B cell (primary cell): ENCODE measurements around the gene TRNAU1AP. TPM values are rescaled to one million over a fixed set of nuclear protein-coding genes. Genes with fewer than 3 reads are reported as not detected.
A peak's percentile ranks its signal among the peaks of the same experiment; 100 is the strongest.

ENCODE experiments used
- ATAC-seq: fragments of 200-7000 bp; cut with Tn5 transposase; one replicate; pipeline ENCODE4 v1.10.0; 2021; ENCODE audit warnings: low read depth, mild to moderate bottlenecking, moderate number of reproducible peaks, moderate library complexity
- CTCF ChIA-PET: fragments of 350-600 bp; sonication (Branson Sonifier 250); formaldehyde crosslinking; loops from one replicate; lab custom pipeline; 2021; ENCODE audit warnings: antibody characterized with exemption, inconsistent platforms; lab: Charles Lee
- POLR2A ChIA-PET: fragments of 350-600 bp; sonication (Branson Sonifier 250); formaldehyde crosslinking; loops from one replicate; lab custom pipeline; 2021; ENCODE audit warnings: antibody characterized with exemption; lab: Charles Lee
- DNase-seq: peaks from one replicate; pipeline ENCODE4 v3.0.0; 2013
- H2AFZ ChIP-seq: 2 replicates; pipeline ENCODE4 v1.6.1; 2012; ENCODE audit warnings: mild to moderate bottlenecking, low read depth, low read length; ENCODE audit not compliant: insufficient read depth, poor library complexity, severe bottlenecking
- H3K27ac ChIP-seq, 2 donors: 1 replicate in 1 of 2; 2 replicates in 1 of 2; pipeline ENCODE4 v1.5.1; 2012 to 2013; ENCODE audit warnings: low read length in 2 of 2, mild to moderate bottlenecking in 2 of 2, moderate library complexity in 1 of 2
- H3K27me3 ChIP-seq, 4 experiments: fragments of 200-600 bp in 1 of 4; sonication (generic) in 1 of 4; replicated peaks in 1 of 4; 1 replicate in 2 of 4; 2 replicates in 2 of 4; pipeline versions ENCODE4 v1.6.1 to v1.7.0; 2013 to 2016; ENCODE audit warnings: low read length in 3 of 4, mild to moderate bottlenecking in 2 of 4, mixed read lengths in 1 of 4, moderate library complexity in 1 of 4; ENCODE audit not compliant: insufficient read depth in 4 of 4, control insufficient read depth in 3 of 4; ENCODE audit errors: control extremely low read depth in 1 of 4
- H3K36me3 ChIP-seq, 2 experiments: replicated peaks in 1 of 2; 1 replicate in 1 of 2; 2 replicates in 1 of 2; pipeline versions ENCODE4 v1.6.1 to v1.7.1; 2013; ENCODE audit warnings: low read length in 1 of 2; ENCODE audit not compliant: insufficient read depth in 2 of 2, control insufficient read depth in 1 of 2; ENCODE audit errors: control extremely low read depth in 1 of 2, extremely low read depth in 1 of 2
- H3K4me1 ChIP-seq, 2 donors: fragments of 200-600 bp in 1 of 2; sonication (generic) in 1 of 2; 1 replicate in 1 of 2; 2 replicates in 1 of 2; pipeline versions ENCODE4 v1.5.1 to v1.6.1; 2013 to 2017; ENCODE audit warnings: low read length in 2 of 2; ENCODE audit not compliant: control insufficient read depth in 2 of 2, insufficient read depth in 2 of 2
- H3K4me2 ChIP-seq: replicated peaks from 2 replicates; pipeline ENCODE3; 2012; ENCODE audit warnings: mild to moderate bottlenecking, low read depth, low read length; ENCODE audit not compliant: poor library complexity, severe bottlenecking
- H3K4me3 ChIP-seq, 5 experiments: fragments of 200-600 bp in 1 of 5; sonication (generic) in 1 of 5; 1 replicate in 3 of 5; 2 replicates in 2 of 5; pipeline versions ENCODE4 v1.5.1 to v1.7.0; 2011 to 2016; ENCODE audit warnings: low read length in 4 of 5, mild to moderate bottlenecking in 4 of 5, low read depth in 2 of 5, control low read depth in 1 of 5, moderate library complexity in 1 of 5; ENCODE audit not compliant: insufficient read depth in 1 of 5; ENCODE audit errors: control extremely low read depth in 1 of 5, extremely low read depth in 1 of 5
- H3K79me2 ChIP-seq: fragments of 200-600 bp; sonication (generic); one replicate; pipeline ENCODE4 v1.6.0; 2016; ENCODE audit warnings: low read length; ENCODE audit not compliant: control insufficient read depth, insufficient read depth
- H3K9ac ChIP-seq: fragments of 200-600 bp; sonication (generic); 2 replicates; pipeline ENCODE4 v1.6.1; 2017; ENCODE audit warnings: mild to moderate bottlenecking, low read length, moderate library complexity
- H3K9me3 ChIP-seq, 3 donors: one replicate each; pipeline versions ENCODE4 v1.6.1 to v1.7.1; 2013; ENCODE audit warnings: low read length in 2 of 3; ENCODE audit not compliant: control insufficient read depth in 2 of 3, insufficient read depth in 1 of 3; ENCODE audit errors: control extremely low read depth in 1 of 3
- H4K20me1 ChIP-seq: 2 replicates; pipeline ENCODE4 v1.6.0; 2012; ENCODE audit warnings: mild to moderate bottlenecking, low read length; ENCODE audit not compliant: insufficient read depth, control insufficient read depth, poor library complexity, severe bottlenecking
- H3K27ac Mint-ChIP-seq: one replicate; pipeline ENCODE4 v1.8.0; 2021; ENCODE audit warnings: mixed read lengths
- H3K27me3 Mint-ChIP-seq: one replicate; pipeline ENCODE4 v1.8.0; 2021; ENCODE audit warnings: mixed read lengths
- H3K4me1 Mint-ChIP-seq: one replicate; pipeline ENCODE4 v1.8.0; 2021; ENCODE audit warnings: mixed read lengths
- H3K4me3 Mint-ChIP-seq: one replicate; pipeline ENCODE4 v1.8.0; 2021; ENCODE audit warnings: mixed read lengths
- H3K9me3 Mint-ChIP-seq: one replicate; pipeline ENCODE4 v1.8.0; 2022; ENCODE audit warnings: mixed read lengths; ENCODE audit not compliant: insufficient read depth
- EZH2 ChIP-seq: IDR thresholded peaks from 2 replicates; pipeline ENCODE4 v1.6.1; 2012; ENCODE audit warnings: borderline replicate concordance, low read depth, mild to moderate bottlenecking, moderate library complexity, low read length; ENCODE audit not compliant: insufficient read depth, poor library complexity, severe bottlenecking
- WGBS: methylation state at CpG from one replicate; pipeline ENCODE4 v1.1.5; 2013; ENCODE audit warnings: missing lambda C conversion rate; ENCODE audit not compliant: insufficient coverage; 5-methylcytosine and 5-hydroxymethylcytosine counted together
- intact Hi-C: fragments of 100-400 bp; cut with micrococcal nuclease; formaldehyde crosslinking; loops from one replicate; pipeline ENCODE4 v1.10.0; 2022
- polyA plus RNA-seq: library from polyadenylated mRNA; depleted of rRNA; stranded (reverse); fragments of >200 nt; gene quantifications from 2 replicates; pipeline ENCODE4 v1.2.3, GENCODE V29; 2012
- total RNA-seq, 2 donors: library from RNA; stranded (reverse); fragments of 120-200 nt in 1 of 2; gene quantifications; 1 replicate in 1 of 2; 2 replicates in 1 of 2; pipeline versions ENCODE4 v1.2.3 to v1.2.4, GENCODE V29; 2013 to 2022
- TF ChIP-seq, protein P1 (sequence below): fragments of 200-600 bp; IDR thresholded peaks from one replicate; pipeline ENCODE4 v1.8.0; 2022; ENCODE audit warnings: antibody characterized with exemption, mild to moderate bottlenecking

The TRNAU1AP gene
- total and polyA plus RNA-seq, 2 donors (not counting 1 experiment from before 2014, with no cell fraction given) = 39.8 to 45.2 TPM

DNA sequence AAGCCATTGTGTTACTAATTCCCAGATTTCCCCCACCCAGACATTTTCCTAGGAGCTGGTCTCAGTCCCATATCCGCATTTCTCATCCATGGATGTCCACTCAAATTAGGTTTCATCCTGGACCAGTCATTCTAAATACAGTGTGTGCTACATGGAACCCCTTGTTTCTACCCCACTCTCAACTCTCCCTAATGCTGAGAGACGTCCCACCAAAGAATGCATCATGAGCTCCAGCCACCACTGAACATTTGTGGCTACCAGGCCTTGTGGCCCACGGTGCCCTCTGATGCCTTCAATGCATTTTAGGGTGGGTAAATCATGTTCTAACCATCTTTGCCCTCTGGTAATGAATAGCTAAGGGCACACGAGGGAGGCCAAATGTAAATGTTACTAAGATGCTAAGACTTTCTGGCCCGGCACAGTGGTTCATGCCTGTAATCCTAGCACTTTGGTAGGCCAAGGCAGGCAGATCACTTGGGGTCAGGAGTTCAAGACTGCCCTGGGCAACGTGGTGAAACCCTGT lies 25.9 kb downstream of the TRNAU1AP start:
- H3K4me3 ChIP-seq = no peak overlapping the region
- WGBS = 78% methylated on average over 4 of the region's 6 CpGs
- peaks cover 40% of the 10 kb centered on the region for H4K20me1 ChIP-seq
- DNase-seq (no peak), ATAC-seq (no peak)
- H3K4me1 ChIP-seq = peaks cover 15 to 31% of the 10 kb centered on the region in 2 donors
- no peak overlapping the region for H3K27ac ChIP-seq
- no peaks in the 10 kb centered on the region for H3K9me3 ChIP-seq
- peak overlapping the region; percentile 29 for H3K4me3 Mint-ChIP-seq
- peaks cover 29% of the 10 kb centered on the region for H3K79me2 ChIP-seq
- no peaks in the 10 kb centered on the region for H3K27me3 Mint-ChIP-seq
- H3K36me3 ChIP-seq = peaks cover 16 to 44% of the 10 kb centered on the region in 2 experiments
- no peak overlapping the region for H3K4me2 ChIP-seq
- peak overlapping the region; percentile 67 for H3K27ac Mint-ChIP-seq
- intact Hi-C loops = no loop called here
- no peak for TF ChIP-seq EZH2
- no peak overlapping the region for H2AFZ ChIP-seq
- no peak overlapping the region for H3K9ac ChIP-seq
- H3K4me1 Mint-ChIP-seq = peaks cover 37% of the 10 kb centered on the region
- H3K27me3 ChIP-seq = no peaks in the 10 kb centered on the region
- no peaks in the 10 kb centered on the region for H3K9me3 Mint-ChIP-seq
- ChIA-PET POLR2A (interaction anchor here (1.1 to 4.1 kb wide), 3 partner anchors 28 to 66 kb away, joined by 3 to 25 read pairs (median 10); partner anchors contain the start of gene TAF12), CTCF (interaction anchor here (0.6 to 2.9 kb wide), 7 partner anchors 20 to 455 kb away, joined by 3 to 13 read pairs (median 4); no protein-coding TSS in a partner anchor)

DNA sequence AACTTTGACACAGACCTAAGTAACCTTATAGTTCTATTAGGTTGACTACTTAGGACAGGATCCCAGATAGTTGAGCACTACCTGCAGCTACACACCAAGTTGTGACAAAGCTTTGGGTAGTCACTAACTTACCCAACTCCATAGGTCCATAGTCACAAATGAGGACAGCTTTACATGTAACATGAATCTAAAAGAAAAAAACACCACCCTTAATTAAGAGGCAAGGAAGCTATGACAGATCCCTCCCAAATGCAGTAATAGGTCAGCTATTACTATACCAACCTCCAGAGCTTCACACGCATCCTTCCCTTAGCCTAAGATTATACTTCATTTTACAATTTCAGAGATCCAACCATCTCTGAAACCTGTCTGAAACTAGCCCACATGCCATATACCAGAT lies 26.5 kb downstream of the TRNAU1AP start:
- no peak for TF ChIP-seq EZH2
- TF ChIP-seq, protein P1, sequence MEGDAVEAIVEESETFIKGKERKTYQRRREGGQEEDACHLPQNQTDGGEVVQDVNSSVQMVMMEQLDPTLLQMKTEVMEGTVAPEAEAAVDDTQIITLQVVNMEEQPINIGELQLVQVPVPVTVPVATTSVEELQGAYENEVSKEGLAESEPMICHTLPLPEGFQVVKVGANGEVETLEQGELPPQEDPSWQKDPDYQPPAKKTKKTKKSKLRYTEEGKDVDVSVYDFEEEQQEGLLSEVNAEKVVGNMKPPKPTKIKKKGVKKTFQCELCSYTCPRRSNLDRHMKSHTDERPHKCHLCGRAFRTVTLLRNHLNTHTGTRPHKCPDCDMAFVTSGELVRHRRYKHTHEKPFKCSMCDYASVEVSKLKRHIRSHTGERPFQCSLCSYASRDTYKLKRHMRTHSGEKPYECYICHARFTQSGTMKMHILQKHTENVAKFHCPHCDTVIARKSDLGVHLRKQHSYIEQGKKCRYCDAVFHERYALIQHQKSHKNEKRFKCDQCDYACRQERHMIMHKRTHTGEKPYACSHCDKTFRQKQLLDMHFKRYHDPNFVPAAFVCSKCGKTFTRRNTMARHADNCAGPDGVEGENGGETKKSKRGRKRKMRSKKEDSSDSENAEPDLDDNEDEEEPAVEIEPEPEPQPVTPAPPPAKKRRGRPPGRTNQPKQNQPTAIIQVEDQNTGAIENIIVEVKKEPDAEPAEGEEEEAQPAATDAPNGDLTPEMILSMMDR = no peak
- Histone ChIP-seq H3K79me2 (peaks cover 29% of the 10 kb centered on the region), H3K27ac (peak overlapping the region in 1 of 2 donors; percentile 82), H3K27me3 (no peaks in the 10 kb centered on the region), H3K9me3 (no peaks in the 10 kb centered on the region), H3K36me3 (peaks cover 16 to 43% of the 10 kb centered on the region in 2 experiments), H2AFZ (no peak overlapping the region), H3K9ac (no peak overlapping the region), H3K4me1 (peaks cover 15 to 31% of the 10 kb centered on the region in 2 donors), H3K4me3 (no peak overlapping the region), H4K20me1 (peaks cover 40% of the 10 kb centered on the region), H3K4me2 (peak overlapping the region; percentile 97)
- Mint-ChIP-seq H3K27me3 (no peaks in the 10 kb centered on the region), H3K4me3 (peak overlapping the region; percentile 96), H3K9me3 (no peaks in the 10 kb centered on the region), H3K27ac (peak overlapping the region; percentile 32), H3K4me1 (peaks cover 37% of the 10 kb centered on the region)
- ChIA-PET CTCF (interaction anchor here (0.6 to 2.9 kb wide), 6 partner anchors 24 to 455 kb away, joined by 3 to 13 read pairs (median 4); partner anchors contain the start of gene TAF12), POLR2A (interaction anchor here (0.7 to 4.1 kb wide), 7 partner anchors 26 to 304 kb away, joined by 3 to 25 read pairs (median 6); partner anchors contain the start of genes GMEB1, TAF12 and TRNAU1AP)
- intact Hi-C loops = no loop called here
- ATAC-seq = no peak
- 80% methylated on average over 1 of the region's 1 CpG for WGBS
- no peak for DNase-seq
